GM12801 (cell line): ENCODE measurements around the gene ALOX15B.

Experiments used
- CTCF ChIP-seq: IDR thresholded peaks from one replicate; pipeline ENCODE4 v1.5.1; 2011; ENCODE audit warnings: control low read depth; ENCODE audit not compliant: insufficient read length; ENCODE audit errors: extremely low read depth

The ALOX15B gene

GRCh38 chr17:8056232-8056975, 17.5 kb downstream of the ALOX15B start:
- TF ChIP-seq CTCF = no peak

GRCh38 chr17:8056976-8057625, 18.2 kb downstream of the ALOX15B start:
- no peak for TF ChIP-seq CTCF

GRCh38 chr17:8057691-8058114, 18.8 kb downstream of the ALOX15B start:
- TF ChIP-seq CTCF = no peak

- TF ChIP-seq CTCF = no peak
Measured at GRCh38 chr17:8059131-8059530, 20.3 kb downstream of the ALOX15B start.

GRCh38 chr17:8060274-8060673, 21.4 kb downstream of the ALOX15B start:
- no peak for TF ChIP-seq CTCF

- TF ChIP-seq CTCF = no peak
Measured at GRCh38 chr17:8062435-8062806, 23.6 kb downstream of the ALOX15B start.

- TF ChIP-seq CTCF = no peak
Measured at GRCh38 chr17:8062807-8063483, 24.1 kb downstream of the ALOX15B start.
